Mucosa of descending colon (tissue), 3 donors: Measurements from ENCODE around the gene PHLDA3. TPM values are rescaled to one million over a fixed set of nuclear protein-coding genes. Genes with fewer than 3 reads are reported as not detected.

Experiments used
- ATAC-seq: fragments of 200-7000 bp; cut with Tn5 transposase; one replicate; pipeline ENCODE4 v1.9.1; 2020; ENCODE audit warnings: mild to moderate bottlenecking, moderate library complexity
- DNase-seq, 3 donors: peaks; one replicate each; pipeline ENCODE4 v3.0.0-alpha.2; 2020
- H3K36me3 ChIP-seq: fragments of 200-600 bp; one replicate; pipeline ENCODE4 v1.8.0; 2021; ENCODE audit warnings: low read depth, mild to moderate bottlenecking
- H3K4me1 ChIP-seq: fragments of 200-600 bp; one replicate; pipeline ENCODE4 v1.8.0; 2021; ENCODE audit warnings: low read depth, mild to moderate bottlenecking
- H3K4me3 ChIP-seq: fragments of 200-600 bp; one replicate; pipeline ENCODE4 v1.8.0; 2021; ENCODE audit warnings: mild to moderate bottlenecking
- H3K9me3 ChIP-seq: fragments of 200-600 bp; one replicate; pipeline ENCODE4 v1.8.0; 2021; ENCODE audit warnings: mild to moderate bottlenecking
- intact Hi-C, 2 donors: fragments of 100-400 bp; cut with DNase I in 1 of 2; cut with micrococcal nuclease in 1 of 2; formaldehyde crosslinking; loops; one replicate each; pipeline versions ENCODE4 v1.11.0 to v1.11.1; 2022; cut with DNase I, micrococcal nuclease
- total RNA-seq, 3 donors: library from RNA; stranded (reverse); fragmentation: NEBNext Ultra II Directional in 2 of 3; extraction: Animal tissue kit (Norgen Biotek cat#: 25700) in 2 of 3; gene quantifications; one replicate each; pipeline versions ENCODE4 v1.2.1 to v1.2.4, GENCODE V29; 2021 to 2023
- TF ChIP-seq, protein P1 (sequence below): fragments of 200-600 bp; IDR thresholded peaks from one replicate; pipeline ENCODE4 v1.8.0; 2022; ENCODE audit warnings: antibody characterized with exemption, mild to moderate bottlenecking
- donor health status: DM: no; HTN: no; CAD: no; lungs with moderate emphysema.
- donor health status: DM: no; HTN: no; CAD: no.
- donor health status: DM: no; HTN: yes; CAD: no.

The PHLDA3 gene
- total RNA-seq, 3 donors from 2014 or later, result 8.5 to 106 (median 12.4) TPM

DNA sequence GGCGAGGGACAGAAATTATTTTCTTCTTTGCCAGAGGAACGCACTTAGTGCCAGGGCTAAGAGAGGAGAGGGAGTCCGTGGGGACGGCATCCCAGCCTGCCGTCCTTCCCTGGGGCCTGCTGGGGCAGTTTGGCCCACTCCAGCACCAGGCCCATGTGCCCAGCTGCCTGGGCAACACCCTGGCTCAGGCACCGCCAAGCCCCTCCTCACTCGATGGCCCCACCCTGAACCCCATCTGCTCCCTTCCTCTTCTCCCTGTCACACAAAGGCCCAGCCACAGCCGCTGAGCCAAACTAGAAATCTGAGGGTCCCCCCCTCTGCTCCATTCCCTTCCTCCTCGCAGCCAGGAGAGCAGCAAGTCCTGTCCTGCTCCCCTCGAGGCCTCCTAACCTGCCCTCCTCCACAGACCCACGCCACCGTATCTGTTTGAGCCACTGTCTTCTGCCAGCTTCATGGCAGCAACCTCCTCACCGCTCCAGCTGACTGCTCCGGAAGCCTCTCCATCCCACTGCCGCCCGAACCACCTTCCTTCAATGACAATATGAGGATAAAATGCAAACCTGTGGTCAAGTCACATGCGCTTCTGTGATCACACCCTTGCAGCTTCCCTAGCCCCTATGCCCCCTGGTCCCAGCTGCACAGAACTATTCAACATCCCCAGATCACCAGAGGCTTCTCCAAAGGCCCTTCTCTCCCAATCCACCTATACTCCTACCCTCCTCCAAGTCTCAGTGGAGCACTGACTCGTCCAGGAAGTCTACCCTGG, 39.1 kb downstream of the PHLDA3 start:
- Histone ChIP-seq H3K9me3 (no peaks in the 10 kb centered on the region), H3K36me3 (no peaks in the 10 kb centered on the region), H3K4me3 (no peak overlapping the region), H3K4me1 (no peaks in the 10 kb centered on the region)
- ATAC-seq, result no peak
- intact Hi-C loops, result no loop called here
- TF ChIP-seq, protein P1, sequence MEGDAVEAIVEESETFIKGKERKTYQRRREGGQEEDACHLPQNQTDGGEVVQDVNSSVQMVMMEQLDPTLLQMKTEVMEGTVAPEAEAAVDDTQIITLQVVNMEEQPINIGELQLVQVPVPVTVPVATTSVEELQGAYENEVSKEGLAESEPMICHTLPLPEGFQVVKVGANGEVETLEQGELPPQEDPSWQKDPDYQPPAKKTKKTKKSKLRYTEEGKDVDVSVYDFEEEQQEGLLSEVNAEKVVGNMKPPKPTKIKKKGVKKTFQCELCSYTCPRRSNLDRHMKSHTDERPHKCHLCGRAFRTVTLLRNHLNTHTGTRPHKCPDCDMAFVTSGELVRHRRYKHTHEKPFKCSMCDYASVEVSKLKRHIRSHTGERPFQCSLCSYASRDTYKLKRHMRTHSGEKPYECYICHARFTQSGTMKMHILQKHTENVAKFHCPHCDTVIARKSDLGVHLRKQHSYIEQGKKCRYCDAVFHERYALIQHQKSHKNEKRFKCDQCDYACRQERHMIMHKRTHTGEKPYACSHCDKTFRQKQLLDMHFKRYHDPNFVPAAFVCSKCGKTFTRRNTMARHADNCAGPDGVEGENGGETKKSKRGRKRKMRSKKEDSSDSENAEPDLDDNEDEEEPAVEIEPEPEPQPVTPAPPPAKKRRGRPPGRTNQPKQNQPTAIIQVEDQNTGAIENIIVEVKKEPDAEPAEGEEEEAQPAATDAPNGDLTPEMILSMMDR, result no peak
- no peak for DNase-seq

- no peak overlapping the region for H3K4me3 ChIP-seq
- H3K36me3 ChIP-seq, result no peaks in the 10 kb centered on the region
- intact Hi-C loops, result no loop called here
- ATAC-seq (no peak), DNase-seq (no peak)
- no peaks in the 10 kb centered on the region for H3K4me1 ChIP-seq
- TF ChIP-seq, protein P1, result no peak
- H3K9me3 ChIP-seq, result no peaks in the 10 kb centered on the region
These were observed 41.0 kb downstream of the PHLDA3 start for GRCh38 chr1:201427963-201428362.

GRCh38 chr1:201426479-201427310, 42.3 kb downstream of the PHLDA3 start:
- no peak for ATAC-seq

GRCh38 chr1:201424146-201424545, 44.8 kb downstream of the PHLDA3 start:
- H3K9me3 ChIP-seq, result no peaks in the 10 kb centered on the region
- no peak for ATAC-seq
- no peak overlapping the region for H3K4me3 ChIP-seq
- no peak for DNase-seq
- TF ChIP-seq, protein P1, result no peak
- intact Hi-C loops, result no loop called here
- no peaks in the 10 kb centered on the region for H3K36me3 ChIP-seq
- H3K4me1 ChIP-seq, result no peaks in the 10 kb centered on the region

More at GRCh38 chr1:201426479-201427310, 42.3 kb downstream of the PHLDA3 start:
- Histone ChIP-seq H3K4me3 (no peak overlapping the region), H3K36me3 (no peaks in the 10 kb centered on the region), H3K4me1 (no peaks in the 10 kb centered on the region), H3K9me3 (no peaks in the 10 kb centered on the region)
- TF ChIP-seq, protein P1, result no peak
- DNase-seq, result no peak
- intact Hi-C loops, result no loop called here

DNA sequence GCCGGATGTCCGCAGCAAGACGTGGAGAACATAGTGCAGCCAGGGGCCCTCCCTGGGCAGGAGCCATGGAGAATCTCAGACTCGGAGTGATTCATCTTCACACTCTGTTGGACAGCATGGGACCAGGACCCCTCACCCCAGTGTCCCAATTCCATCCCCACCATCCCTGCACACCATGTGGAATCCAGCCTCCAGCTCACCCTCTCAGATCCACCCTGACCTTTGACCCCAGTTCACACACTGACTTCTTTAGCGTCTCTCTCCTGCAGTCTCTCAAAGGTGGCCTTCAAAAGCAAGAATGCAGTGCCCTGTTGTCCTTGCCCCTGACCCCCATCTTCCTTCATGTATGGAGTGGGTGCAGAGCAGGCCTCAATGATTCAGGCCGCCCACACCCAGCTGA, 45.3 kb downstream of the PHLDA3 start:
- H3K9me3 ChIP-seq, result no peaks in the 10 kb centered on the region
- DNase-seq (no peak), ATAC-seq (no peak)
- no peaks in the 10 kb centered on the region for H3K36me3 ChIP-seq
- intact Hi-C loops, result no loop called here
- H3K4me1 ChIP-seq, result no peaks in the 10 kb centered on the region
- no peak overlapping the region for H3K4me3 ChIP-seq
- TF ChIP-seq, protein P1, result no peak
